Peyer's patch (tissue), 4 donors: ENCODE data around the gene VAV3. TPM values are rescaled to one million over a fixed set of nuclear protein-coding genes. Genes with fewer than 3 reads are reported as not detected.

Experiments
- DNase-seq, 3 donors: peaks; one replicate each; pipeline ENCODE4 v3.0.0-alpha.2; 2017 to 2019
- H3K27ac ChIP-seq, 4 donors: fragments of 200-600 bp; sonication (generic); one replicate each; pipeline ENCODE4 v1.5.1; 2016 to 2019
- H3K27me3 ChIP-seq, 2 donors: fragments of 200-600 bp; sonication (generic); one replicate each; pipeline ENCODE4 v1.5.1; 2019
- H3K36me3 ChIP-seq, 3 donors: fragments of 200-600 bp; sonication (generic); one replicate each; pipeline ENCODE4 v1.5.1; 2016 to 2019
- H3K4me1 ChIP-seq, 4 donors: fragments of 200-600 bp; sonication (generic); one replicate each; pipeline ENCODE4 v1.5.1; 2016 to 2019
- H3K4me3 ChIP-seq, 4 donors: fragments of 200-600 bp; sonication (generic); 1 replicate in 3 of 4; 2 replicates in 1 of 4; pipeline ENCODE4 v1.5.1; 2016 to 2019; ENCODE audit warnings: mild to moderate bottlenecking in 1 of 4
- H3K9me3 ChIP-seq, 4 donors: fragments of 200-600 bp; sonication (generic); one replicate each; pipeline ENCODE4 v1.5.1; 2016 to 2019; ENCODE audit warnings: mild to moderate bottlenecking in 1 of 4
- POLR2A ChIP-seq, 2 donors: fragments of 450-650 bp; IDR thresholded peaks; one replicate each; pipeline ENCODE4 v1.5.1; 2017; ENCODE audit warnings: antibody characterized with exemption in 2 of 2, mild to moderate bottlenecking in 2 of 2, moderate library complexity in 2 of 2
- total RNA-seq, 4 donors: library from RNA; depleted of rRNA; stranded (reverse); fragments of >200 nt; gene quantifications; one replicate each; pipeline ENCODE4 v1.1.0, GENCODE V29; 2016
- TF ChIP-seq, protein P1 (sequence below), 6 experiments: fragments of 450-650 bp in 4 of 6; fragments of 200-600 bp in 2 of 6; sonication (generic) in 1 of 6; IDR thresholded peaks; one replicate each; pipeline ENCODE4 v1.5.1; 2017 to 2019; ENCODE audit warnings: antibody characterized with exemption in 6 of 6, mild to moderate bottlenecking in 3 of 6, moderate library complexity in 1 of 6

VAV3 gene
- total RNA-seq, 4 donors from 2014 or later: 32.1 to 60.9 (median 41.5) TPM

DNA sequence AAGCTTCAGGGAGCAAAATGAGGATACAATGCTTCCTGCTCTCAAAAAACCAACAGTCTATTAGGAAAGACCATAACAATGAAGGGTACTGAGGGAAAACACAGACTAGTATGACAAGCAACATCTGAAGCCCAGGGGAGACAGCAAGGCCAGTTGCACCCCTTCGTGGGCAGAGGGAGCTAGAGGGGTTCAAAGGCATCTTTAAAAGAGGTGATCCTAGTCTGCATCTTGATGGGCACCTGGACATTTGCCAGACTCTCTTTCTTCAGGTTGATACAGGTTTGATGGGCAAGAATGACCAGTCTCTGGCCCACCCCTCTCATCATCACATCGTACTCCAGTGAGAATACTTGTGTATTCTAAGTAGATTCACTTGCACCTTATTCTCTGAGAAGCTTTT, 177.7 kb downstream of the VAV3 start:
- H3K4me1 ChIP-seq: no peaks in the 10 kb centered on the region
- no peaks in the 10 kb centered on the region for H3K36me3 ChIP-seq
- H3K9me3 ChIP-seq: no peaks in the 10 kb centered on the region
- peak overlapping the region in 1 of 4 donors; percentile 39 for H3K27ac ChIP-seq
- TF ChIP-seq, protein P1, sequence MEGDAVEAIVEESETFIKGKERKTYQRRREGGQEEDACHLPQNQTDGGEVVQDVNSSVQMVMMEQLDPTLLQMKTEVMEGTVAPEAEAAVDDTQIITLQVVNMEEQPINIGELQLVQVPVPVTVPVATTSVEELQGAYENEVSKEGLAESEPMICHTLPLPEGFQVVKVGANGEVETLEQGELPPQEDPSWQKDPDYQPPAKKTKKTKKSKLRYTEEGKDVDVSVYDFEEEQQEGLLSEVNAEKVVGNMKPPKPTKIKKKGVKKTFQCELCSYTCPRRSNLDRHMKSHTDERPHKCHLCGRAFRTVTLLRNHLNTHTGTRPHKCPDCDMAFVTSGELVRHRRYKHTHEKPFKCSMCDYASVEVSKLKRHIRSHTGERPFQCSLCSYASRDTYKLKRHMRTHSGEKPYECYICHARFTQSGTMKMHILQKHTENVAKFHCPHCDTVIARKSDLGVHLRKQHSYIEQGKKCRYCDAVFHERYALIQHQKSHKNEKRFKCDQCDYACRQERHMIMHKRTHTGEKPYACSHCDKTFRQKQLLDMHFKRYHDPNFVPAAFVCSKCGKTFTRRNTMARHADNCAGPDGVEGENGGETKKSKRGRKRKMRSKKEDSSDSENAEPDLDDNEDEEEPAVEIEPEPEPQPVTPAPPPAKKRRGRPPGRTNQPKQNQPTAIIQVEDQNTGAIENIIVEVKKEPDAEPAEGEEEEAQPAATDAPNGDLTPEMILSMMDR (IDR thresholded peaks at IDR 0.05): peak in 1 of 6 experiments; percentile 28
- TF ChIP-seq POLR2A (IDR thresholded peaks at IDR 0.05): no peak
- no peaks in the 10 kb centered on the region for H3K27me3 ChIP-seq
- H3K4me3 ChIP-seq: no peak overlapping the region
- peak in 2 of 3 donors; percentile 51 to 64 for DNase-seq

DNA sequence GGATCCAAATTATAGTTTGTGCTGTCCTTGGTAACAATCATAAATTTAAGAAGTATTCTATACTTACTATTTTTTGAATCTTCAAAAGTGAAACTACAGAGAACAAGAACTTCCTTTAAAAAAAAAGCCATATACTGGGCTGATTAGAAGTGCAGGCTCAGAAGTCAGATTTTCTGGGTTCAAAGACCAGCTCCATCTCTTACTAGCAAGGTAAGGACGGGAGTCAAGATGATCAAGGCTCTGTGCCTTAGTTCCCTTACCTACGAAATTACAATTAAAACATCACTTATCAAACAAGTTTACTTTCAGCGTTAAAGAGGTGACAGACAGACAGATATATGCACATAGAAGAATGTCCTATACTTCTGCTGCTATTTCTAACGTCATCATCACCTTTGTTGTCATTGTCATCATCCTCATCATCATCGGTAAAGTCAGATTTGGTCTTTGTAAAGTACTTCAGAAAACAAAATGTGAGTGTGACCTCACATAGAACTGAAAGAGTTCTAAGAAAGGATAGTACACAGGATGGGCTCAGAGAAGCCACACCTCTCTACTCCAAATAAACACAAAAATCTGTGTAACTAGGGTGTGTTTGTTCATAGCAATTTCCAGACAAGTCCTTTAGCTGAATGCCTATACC, 178.7 kb downstream of the VAV3 start:
- H3K9me3 ChIP-seq: no peaks in the 10 kb centered on the region
- peak overlapping the region in 3 of 4 donors; percentile 9 to 39 (median 20) for H3K27ac ChIP-seq
- no peaks in the 10 kb centered on the region for H3K4me1 ChIP-seq
- no peaks in the 10 kb centered on the region for H3K27me3 ChIP-seq
- H3K36me3 ChIP-seq: no peaks in the 10 kb centered on the region
- DNase-seq: no peak
- no peak overlapping the region for H3K4me3 ChIP-seq
- TF ChIP-seq, protein P1 (IDR thresholded peaks at IDR 0.05): no peak
- TF ChIP-seq POLR2A (IDR thresholded peaks at IDR 0.05): no peak

GRCh38 chr1:107785496-107786202, 179.3 kb downstream of the VAV3 start:
- no peaks in the 10 kb centered on the region for H3K27me3 ChIP-seq
- no peaks in the 10 kb centered on the region for H3K36me3 ChIP-seq
- no peak overlapping the region for H3K4me3 ChIP-seq
- peak overlapping the region in 3 of 4 donors; percentile 20 to 41 (median 39) for H3K27ac ChIP-seq
- H3K9me3 ChIP-seq: no peaks in the 10 kb centered on the region
- no peak for DNase-seq
- TF ChIP-seq, protein P1 (IDR thresholded peaks at IDR 0.05): peak in 1 of 6 experiments; percentile 4
- no peak for TF ChIP-seq POLR2A (IDR thresholded peaks at IDR 0.05)
- no peaks in the 10 kb centered on the region for H3K4me1 ChIP-seq

- no peaks in the 10 kb centered on the region for H3K9me3 ChIP-seq
- TF ChIP-seq, protein P1 (IDR thresholded peaks at IDR 0.05): peak; percentile 34 to 92 (median 78)
- TF ChIP-seq POLR2A (IDR thresholded peaks at IDR 0.05): no peak
- DNase-seq: no peak
- H3K27me3 ChIP-seq: no peaks in the 10 kb centered on the region
- H3K4me1 ChIP-seq: no peaks in the 10 kb centered on the region
- no peak overlapping the region for H3K4me3 ChIP-seq
- no peak overlapping the region for H3K27ac ChIP-seq
- H3K36me3 ChIP-seq: no peaks in the 10 kb centered on the region
These were observed 182.6 kb downstream of the VAV3 start for GRCh38 chr1:107782217-107782845.

DNA sequence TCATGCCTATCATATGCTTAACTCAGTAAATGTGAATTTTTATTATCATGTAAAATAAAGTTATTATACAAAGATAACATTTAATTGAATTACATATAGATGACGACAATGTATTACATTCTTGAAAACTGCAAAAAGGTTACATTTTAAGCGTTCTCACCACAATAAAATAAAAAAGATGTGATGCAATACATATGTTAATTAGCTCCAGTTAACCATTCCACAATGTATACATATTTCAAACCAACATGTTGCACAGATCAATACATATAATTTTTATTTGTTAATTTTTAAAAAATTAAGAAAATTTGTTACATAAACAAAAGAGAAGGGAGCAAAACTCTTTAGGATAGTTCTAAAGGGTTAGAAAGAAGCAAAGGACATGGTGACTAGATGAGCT, 183.7 kb downstream of the VAV3 start:
- no peaks in the 10 kb centered on the region for H3K9me3 ChIP-seq
- no peak overlapping the region for H3K27ac ChIP-seq
- no peak for DNase-seq
- no peaks in the 10 kb centered on the region for H3K27me3 ChIP-seq
- no peak overlapping the region for H3K4me3 ChIP-seq
- H3K4me1 ChIP-seq: no peaks in the 10 kb centered on the region
- H3K36me3 ChIP-seq: no peaks in the 10 kb centered on the region
- no peak for TF ChIP-seq POLR2A (IDR thresholded peaks at IDR 0.05)
- TF ChIP-seq, protein P1 (IDR thresholded peaks at IDR 0.05): no peak
